ENCODE data around the gene FOS.

Gene FOS

DNA sequence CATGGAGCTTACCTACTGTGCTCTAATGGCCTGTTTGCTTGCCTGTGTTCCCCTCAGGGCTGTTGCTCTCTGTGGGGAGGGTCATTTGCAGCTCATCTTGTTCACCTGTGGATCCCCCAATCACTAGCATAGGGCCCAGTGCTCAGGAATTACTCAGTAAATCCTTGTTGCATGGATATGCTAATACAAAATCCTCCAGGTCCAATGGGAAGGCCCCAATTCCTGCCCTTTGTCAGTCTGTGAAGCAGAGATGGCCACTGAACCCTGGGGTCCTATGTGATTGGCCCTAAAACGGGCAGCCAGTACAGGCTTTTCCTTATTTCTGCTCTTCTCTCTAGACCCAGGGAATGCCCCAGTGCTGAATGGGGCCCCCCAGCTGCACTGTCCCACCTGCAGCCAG lies 44.1 kb downstream of the FOS start:
- DNase-seq = no peak

DNA sequence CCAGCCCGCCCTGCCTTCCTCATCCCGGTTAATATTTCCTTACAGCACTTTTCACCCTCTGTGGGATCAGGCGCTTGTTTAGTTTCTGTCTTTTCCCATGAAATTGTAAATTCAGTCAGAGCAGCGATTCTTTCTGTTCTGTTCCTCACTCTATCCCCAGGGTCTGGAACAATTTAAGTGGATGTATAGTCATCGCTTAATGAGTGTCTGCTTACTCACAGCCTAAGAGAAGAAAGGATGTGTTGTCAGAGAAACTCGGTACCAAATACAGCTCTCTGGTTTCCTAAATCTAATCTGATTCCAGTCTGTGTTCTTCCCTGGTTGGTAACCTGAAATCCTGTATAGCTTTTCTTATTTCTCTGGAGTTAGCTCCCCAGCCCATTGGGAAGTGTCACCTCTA lies 44.9 kb downstream of the FOS start:
- no peak for DNase-seq

DNA sequence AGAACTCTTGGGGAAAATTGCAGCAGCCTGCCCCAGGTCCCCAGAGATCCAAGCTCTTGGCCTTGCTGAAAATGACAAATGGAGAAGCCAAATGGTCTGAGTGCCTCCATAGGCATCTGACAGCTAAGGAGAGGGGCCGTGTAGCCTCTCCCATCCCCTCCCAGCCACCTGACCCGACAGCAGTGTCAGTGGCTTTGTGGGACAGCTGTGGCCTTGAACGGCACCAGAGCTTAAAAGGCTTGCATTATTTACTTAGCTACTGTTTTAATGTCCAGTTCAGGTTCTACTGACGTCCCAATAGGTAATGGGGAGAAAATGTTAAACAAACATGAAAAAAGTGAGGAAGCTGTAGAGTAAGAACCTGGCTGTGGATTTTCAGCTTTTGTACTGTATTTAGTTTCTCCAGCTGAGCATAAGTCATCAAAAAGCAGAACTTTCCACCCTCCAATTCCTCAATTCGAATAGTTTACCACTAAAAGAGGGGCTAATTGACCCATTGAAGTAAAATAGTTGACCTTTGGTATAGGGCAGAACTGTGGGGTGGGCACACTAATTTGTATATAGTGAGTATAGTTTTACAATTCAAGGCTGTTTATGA lies 50.0 kb downstream of the FOS start:
- DNase-seq = no peak

DNA sequence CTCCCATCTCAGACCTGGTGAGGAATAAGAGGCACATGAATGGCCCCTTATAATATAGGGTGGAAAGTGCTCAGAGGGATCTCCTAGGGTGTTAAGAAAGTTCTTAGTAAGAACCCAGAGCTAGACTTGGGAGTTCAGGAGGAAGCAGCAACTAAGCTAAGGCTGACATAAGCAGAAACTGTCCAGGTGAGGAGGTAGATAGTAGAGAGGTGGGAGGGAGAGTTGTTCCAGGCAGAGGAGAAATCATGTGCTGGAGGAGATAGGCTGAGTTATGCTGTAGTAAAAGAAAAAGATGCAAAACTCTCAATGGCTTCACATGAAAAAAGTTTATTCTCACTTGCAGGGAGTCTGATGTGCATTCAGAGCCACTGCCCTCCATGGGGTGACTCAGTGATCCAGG lies 50.7 kb downstream of the FOS start:
- no peak for DNase-seq

DNA sequence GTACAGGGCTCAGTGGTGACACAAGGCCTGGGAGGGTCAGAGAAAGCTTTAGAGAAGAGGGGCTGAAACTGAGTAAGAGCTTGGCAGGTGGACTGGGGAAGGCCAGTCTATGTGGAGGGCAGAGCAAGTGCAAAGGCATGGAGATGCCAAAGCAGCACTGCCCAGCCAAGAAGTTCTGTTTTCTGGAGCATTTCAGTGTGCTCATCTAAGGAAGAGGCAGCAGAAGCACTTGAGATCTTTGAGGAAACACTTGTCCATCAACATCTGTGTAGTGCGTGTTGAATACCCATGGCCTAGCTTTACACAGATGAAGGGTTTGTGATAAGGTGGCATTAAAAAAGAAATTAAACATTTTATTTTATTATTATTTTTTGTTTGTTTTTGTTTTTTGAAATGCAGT lies 52.8 kb downstream of the FOS start:
- DNase-seq = no peak

All from SHP77 treated with DMSO at 0.1 percent for 48 hours (cell line).